BJ (cell line): ENCODE data around the gene SUCNR1. TPM values are rescaled to one million over a fixed set of nuclear protein-coding genes. Genes with fewer than 3 reads are reported as not detected.

Source experiments
- CTCF ChIA-PET: fragments of 350-600 bp; formaldehyde crosslinking; extraction: SDS; loops from one replicate; lab custom pipeline; 2021; ENCODE audit warnings: antibody characterized with exemption, inconsistent platforms; lab: Yijun Ruan, JAX
- POLR2A ChIA-PET: fragments of 300-600 bp; sonication (Branson Sonifier 250); formaldehyde crosslinking; extraction: SDS; loops from one replicate; lab custom pipeline; 2021; ENCODE audit warnings: antibody characterized with exemption; lab: Charles Lee
- DNase-seq: peaks from one replicate; pipeline ENCODE4 v3.0.0-alpha.2; 2011; ENCODE audit warnings: low read depth
- H3K27me3 ChIP-seq: 2 replicates; pipeline ENCODE4 v1.6.0; 2011; ENCODE audit warnings: low read length; ENCODE audit not compliant: control insufficient read depth, insufficient read depth
- H3K36me3 ChIP-seq: 2 replicates; pipeline ENCODE4 v1.5.1; 2011; ENCODE audit warnings: low read length; ENCODE audit not compliant: control insufficient read depth, insufficient read depth
- H3K4me3 ChIP-seq: 2 replicates; pipeline ENCODE4 v1.5.1; 2011; ENCODE audit warnings: low read depth, mild to moderate bottlenecking, control low read depth, low read length
- polyA minus RNA-seq: library from RNA; depleted of rRNA, polyadenylated mRNA; stranded (reverse); fragments of >200 nt; gene quantifications from 2 replicates; pipeline ENCODE4 v1.2.3, GENCODE V29; 2011; rRNA and poly(A)+ RNA removed
- polyA plus RNA-seq: library from polyadenylated mRNA; depleted of rRNA; stranded (reverse); fragments of >200 nt; gene quantifications from 2 replicates; pipeline ENCODE4 v1.2.3, GENCODE V29; 2011; rRNA removed
- TF ChIP-seq, protein P1 (sequence below): IDR thresholded peaks from 2 replicates; pipeline ENCODE4 v1.5.1; 2011; ENCODE audit warnings: low read depth, mild to moderate bottlenecking, control low read depth, inconsistent platforms, low read length, moderate library complexity; ENCODE audit not compliant: insufficient read depth

Gene SUCNR1, protein sequence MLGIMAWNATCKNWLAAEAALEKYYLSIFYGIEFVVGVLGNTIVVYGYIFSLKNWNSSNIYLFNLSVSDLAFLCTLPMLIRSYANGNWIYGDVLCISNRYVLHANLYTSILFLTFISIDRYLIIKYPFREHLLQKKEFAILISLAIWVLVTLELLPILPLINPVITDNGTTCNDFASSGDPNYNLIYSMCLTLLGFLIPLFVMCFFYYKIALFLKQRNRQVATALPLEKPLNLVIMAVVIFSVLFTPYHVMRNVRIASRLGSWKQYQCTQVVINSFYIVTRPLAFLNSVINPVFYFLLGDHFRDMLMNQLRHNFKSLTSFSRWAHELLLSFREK
- polyA plus RNA-seq (not detected in 2 replicates), polyA minus RNA-seq (not detected in 2 replicates)

DNA sequence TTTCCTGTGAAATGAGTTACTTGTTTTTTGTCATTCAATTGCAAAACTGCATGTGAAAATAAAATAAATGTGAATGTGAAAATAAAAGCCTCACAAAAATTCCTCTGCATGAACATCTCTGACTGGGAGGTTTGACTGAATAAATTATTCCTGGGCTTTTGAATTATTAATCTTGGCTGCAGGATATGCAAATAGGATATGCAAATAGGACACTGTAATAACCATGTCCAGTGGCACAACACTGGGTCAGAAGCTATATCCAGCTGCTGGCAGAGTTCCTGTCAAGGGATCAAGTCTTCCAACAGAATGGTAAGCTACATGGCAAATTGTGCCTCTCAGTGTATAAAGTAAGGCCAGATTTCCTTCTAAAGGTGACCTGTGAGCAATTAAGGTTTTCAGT, at the start of gene SUCNR1:
TSS of gene SUCNR1 (plus strand) at position 246 of the 400 bp plus-strand sequence. CDS start 6,250 bp downstream, outside the sequence.
- TF ChIP-seq, protein P1, sequence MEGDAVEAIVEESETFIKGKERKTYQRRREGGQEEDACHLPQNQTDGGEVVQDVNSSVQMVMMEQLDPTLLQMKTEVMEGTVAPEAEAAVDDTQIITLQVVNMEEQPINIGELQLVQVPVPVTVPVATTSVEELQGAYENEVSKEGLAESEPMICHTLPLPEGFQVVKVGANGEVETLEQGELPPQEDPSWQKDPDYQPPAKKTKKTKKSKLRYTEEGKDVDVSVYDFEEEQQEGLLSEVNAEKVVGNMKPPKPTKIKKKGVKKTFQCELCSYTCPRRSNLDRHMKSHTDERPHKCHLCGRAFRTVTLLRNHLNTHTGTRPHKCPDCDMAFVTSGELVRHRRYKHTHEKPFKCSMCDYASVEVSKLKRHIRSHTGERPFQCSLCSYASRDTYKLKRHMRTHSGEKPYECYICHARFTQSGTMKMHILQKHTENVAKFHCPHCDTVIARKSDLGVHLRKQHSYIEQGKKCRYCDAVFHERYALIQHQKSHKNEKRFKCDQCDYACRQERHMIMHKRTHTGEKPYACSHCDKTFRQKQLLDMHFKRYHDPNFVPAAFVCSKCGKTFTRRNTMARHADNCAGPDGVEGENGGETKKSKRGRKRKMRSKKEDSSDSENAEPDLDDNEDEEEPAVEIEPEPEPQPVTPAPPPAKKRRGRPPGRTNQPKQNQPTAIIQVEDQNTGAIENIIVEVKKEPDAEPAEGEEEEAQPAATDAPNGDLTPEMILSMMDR, result no peak
- ChIA-PET CTCF (interaction anchor here (0.6 kb wide), 1 partner anchor 445 kb away, joined by 3 read pairs; no protein-coding TSS in a partner anchor), POLR2A (no interaction called here)
- Histone ChIP-seq H3K36me3 (no peaks in the 10 kb centered on the region), H3K4me3 (no peak within 1 kb of the TSS), H3K27me3 (no peaks in the 10 kb centered on the region)
- no peak for DNase-seq

DNA sequence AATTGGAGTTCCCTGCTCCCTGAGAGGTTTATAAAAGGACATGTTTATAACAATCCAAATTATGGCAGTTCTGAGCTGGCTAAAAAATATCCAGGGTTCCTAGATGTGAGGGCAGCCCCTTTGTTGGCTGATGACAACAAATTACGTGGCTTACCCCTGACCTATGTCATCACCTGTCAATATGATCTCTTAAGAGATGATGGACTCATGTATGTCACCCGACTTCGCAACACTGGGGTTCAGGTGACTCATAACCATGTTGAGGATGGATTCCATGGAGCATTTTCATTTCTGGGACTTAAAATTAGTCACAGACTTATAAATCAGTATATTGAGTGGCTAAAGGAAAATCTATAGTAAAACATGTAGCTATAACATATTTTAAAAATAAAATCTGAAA, 45.6 kb upstream of the SUCNR1 start:
- no peak overlapping the region for H3K4me3 ChIP-seq
- ChIA-PET CTCF (no interaction called here), POLR2A (no interaction called here)
- H3K27me3 ChIP-seq, result no peaks in the 10 kb centered on the region
- TF ChIP-seq, protein P1, result no peak
- no peaks in the 10 kb centered on the region for H3K36me3 ChIP-seq
- DNase-seq, result no peak

DNA sequence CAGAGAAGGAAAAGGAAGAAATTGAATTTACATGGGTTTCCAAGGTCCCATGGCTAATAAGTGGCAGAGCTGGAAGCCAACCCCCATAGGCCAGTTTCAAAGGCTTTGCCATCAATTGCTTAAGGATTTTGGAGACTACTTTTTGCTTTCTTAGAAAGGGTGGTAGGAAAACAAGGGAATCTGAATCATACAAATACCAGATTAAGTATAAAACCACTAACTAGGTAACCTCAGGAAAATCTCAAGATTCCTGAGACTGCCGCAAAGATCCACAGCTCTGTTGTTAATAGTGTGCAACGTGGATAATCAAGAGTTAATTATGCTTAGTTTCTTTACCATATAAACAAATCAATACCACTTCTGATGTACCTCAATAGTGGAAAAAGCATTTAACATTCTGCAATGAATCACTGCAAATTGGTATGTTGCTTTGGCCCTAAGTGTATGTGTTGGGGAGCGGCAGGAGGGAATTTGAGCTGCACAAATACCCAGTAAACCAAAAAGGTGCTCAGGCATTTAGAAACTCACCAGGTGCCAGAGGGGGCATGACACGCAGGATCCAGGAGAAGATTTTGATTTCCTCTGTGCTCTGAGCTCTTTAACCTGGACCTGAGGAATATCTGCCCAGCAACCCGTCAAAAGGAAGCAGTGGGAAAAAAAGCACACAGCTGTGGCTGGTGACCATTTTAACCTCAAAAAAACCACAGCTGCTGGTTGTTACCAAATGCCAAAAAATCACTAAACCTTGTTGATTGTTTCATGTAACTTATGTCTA, 37.5 kb upstream of the SUCNR1 start:
- H3K27me3 ChIP-seq, result no peaks in the 10 kb centered on the region
- TF ChIP-seq, protein P1, result no peak
- H3K36me3 ChIP-seq, result no peaks in the 10 kb centered on the region
- ChIA-PET POLR2A (interaction anchor here (0.7 kb wide), 1 partner anchor 497 kb away, joined by 3 read pairs; no protein-coding TSS in a partner anchor), CTCF (interaction anchor here (0.6 to 4.3 kb wide), 9 partner anchors 12 to 679 kb away, joined by 3 to 44 read pairs (median 4); no protein-coding TSS in a partner anchor)
- DNase-seq, result no peak
- no peak overlapping the region for H3K4me3 ChIP-seq

DNA sequence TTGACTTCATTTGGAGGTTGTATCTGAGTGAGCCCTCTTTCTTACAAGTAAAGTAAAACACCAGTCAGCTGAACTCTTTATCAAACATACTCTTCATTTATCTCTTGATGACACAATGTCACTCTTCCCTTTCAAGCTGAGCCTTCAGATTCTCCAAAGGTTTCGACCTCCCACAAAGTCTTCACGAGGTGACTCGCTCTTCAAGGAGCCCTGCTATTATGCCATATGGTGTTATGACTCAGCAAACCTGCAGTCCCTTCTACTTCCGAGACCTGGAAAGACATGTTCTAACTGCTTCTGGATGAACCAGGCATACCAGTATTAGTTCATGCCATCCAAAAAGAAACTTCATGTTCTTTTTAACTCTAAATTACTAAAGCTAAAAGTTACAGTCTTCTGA, 36.4 kb upstream of the SUCNR1 start:
- peak; percentile 25 for DNase-seq
- ChIA-PET CTCF (interaction anchor here (0.9 to 4.3 kb wide), 10 partner anchors 31 to 610 kb away, joined by 3 to 44 read pairs (median 3); no protein-coding TSS in a partner anchor), POLR2A (no interaction called here)
- no peak overlapping the region for H3K4me3 ChIP-seq
- no peaks in the 10 kb centered on the region for H3K36me3 ChIP-seq
- TF ChIP-seq, protein P1, result no peak
- H3K27me3 ChIP-seq, result no peaks in the 10 kb centered on the region
